Measurements from ENCODE around the gene CCDC91.

Gene CCDC91

GRCh38 chr12:28343713-28344112 is 153.5 kb downstream of the CCDC91 start:
- DNase-seq (ENCODE audit: extremely low read depth, low read depth): no peak
- H3K4me3 ChIP-seq (replicated peaks; ENCODE audit: low read depth, low read length): no peak overlapping the region

DNA sequence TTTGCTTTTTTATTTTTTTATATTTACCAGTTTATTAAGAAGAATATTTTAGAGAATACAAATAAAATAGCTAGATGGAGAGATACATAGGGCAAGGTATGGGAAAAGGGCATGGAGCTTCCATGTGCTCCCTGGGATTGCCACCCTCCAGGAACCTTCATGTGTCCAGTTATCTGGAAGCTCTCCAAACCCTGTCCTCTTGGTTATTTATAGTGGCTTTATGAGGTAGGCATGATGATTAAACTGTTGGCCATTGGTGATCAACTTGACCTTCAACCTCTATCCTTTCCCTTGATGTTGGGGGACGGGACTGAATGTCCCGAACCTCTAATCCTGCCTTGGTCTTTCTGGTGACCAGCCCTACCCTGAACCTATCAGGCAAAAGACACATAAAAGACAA is 156.3 kb downstream of the CCDC91 start:
- DNase-seq (ENCODE audit: extremely low read depth, low read depth): no peak
- TF ChIP-seq CTCF (IDR thresholded peaks at IDR 0.05; ENCODE audit: low read depth, low read length, missing control alignments): no peak
- H3K4me3 ChIP-seq (replicated peaks; ENCODE audit: low read depth, low read length): no peak overlapping the region

More at GRCh38 chr12:28343713-28344112, 153.5 kb downstream of the CCDC91 start:
- TF ChIP-seq CTCF (IDR thresholded peaks at IDR 0.05; ENCODE audit: low read depth, low read length, missing control alignments): no peak

DNA sequence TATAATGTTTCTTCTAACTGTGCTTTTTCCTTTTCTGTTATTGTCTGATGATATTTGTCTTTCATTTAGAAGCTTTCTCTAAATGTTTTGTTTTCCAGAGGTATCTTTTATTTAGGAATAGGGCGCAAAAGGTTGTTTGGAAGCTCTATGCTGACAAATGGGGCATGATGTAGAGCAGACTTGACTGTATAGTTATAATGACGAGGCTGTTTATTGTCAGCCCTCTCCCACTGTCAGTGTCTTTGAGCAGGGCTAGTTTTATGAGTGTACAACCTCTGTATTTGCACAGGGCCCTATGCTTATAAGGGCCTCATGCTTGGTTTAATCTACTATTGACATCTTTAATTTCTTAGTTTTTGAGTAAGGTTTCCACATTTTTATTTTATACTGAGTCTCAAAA is 158.9 kb downstream of the CCDC91 start:
- H3K4me3 ChIP-seq (replicated peaks; ENCODE audit: low read depth, low read length): no peak overlapping the region
- DNase-seq (ENCODE audit: extremely low read depth, low read depth): no peak
- TF ChIP-seq CTCF (IDR thresholded peaks at IDR 0.05; ENCODE audit: low read depth, low read length, missing control alignments): no peak

GRCh38 chr12:28350502-28350901 is 160.2 kb downstream of the CCDC91 start:
- TF ChIP-seq CTCF (IDR thresholded peaks at IDR 0.05; ENCODE audit: low read depth, low read length, missing control alignments): no peak
- no peak overlapping the region for H3K4me3 ChIP-seq (replicated peaks; ENCODE audit: low read depth, low read length)
- DNase-seq (ENCODE audit: extremely low read depth, low read depth): no peak

DNA sequence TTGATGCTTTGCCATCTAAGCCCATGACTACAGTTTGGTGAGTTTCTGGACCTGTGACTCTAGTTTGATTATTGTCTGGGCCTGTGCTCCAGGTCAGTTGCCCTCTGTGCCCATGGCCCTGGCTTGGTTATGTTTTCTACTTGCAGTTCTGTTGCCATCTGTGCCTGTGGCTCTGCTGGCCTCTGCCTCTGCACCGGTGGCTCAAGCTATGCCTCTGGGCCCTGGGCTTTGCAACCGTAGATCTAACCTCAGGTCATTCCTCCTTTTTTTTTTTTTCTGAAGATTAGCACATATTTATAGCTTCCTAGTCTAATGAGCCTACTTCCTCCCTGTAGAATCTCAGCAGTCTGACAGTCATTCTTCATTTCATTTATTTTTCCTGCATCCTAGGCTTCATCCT is 161.2 kb downstream of the CCDC91 start:
- TF ChIP-seq CTCF (IDR thresholded peaks at IDR 0.05; ENCODE audit: low read depth, low read length, missing control alignments): no peak
- no peak for DNase-seq (ENCODE audit: extremely low read depth, low read depth)

GRCh38 chr12:28355161-28355560 is 164.9 kb downstream of the CCDC91 start:
- no peak overlapping the region for H3K4me3 ChIP-seq (replicated peaks; ENCODE audit: low read depth, low read length)
- no peak for TF ChIP-seq CTCF (IDR thresholded peaks at IDR 0.05; ENCODE audit: low read depth, low read length, missing control alignments)
- DNase-seq (ENCODE audit: extremely low read depth, low read depth): no peak

More for the DNA sequence above, 161.2 kb downstream of the CCDC91 start:
- no peak overlapping the region for H3K4me3 ChIP-seq (replicated peaks; ENCODE audit: low read depth, low read length)

- DNase-seq (ENCODE audit: extremely low read depth, low read depth): no peak
- TF ChIP-seq CTCF (IDR thresholded peaks at IDR 0.05; ENCODE audit: low read depth, low read length, missing control alignments): no peak
- no peak overlapping the region for H3K4me3 ChIP-seq (replicated peaks; ENCODE audit: low read depth, low read length)
These were observed 170.0 kb downstream of the CCDC91 start for GRCh38 chr12:28360253-28360652.
